K562 (cell line): ENCODE data around the gene ITGA2B. TPM values are rescaled to one million over a fixed set of nuclear protein-coding genes. Genes with fewer than 3 reads are reported as not detected.

Source experiments
- ATAC-seq: fragments of 200-7000 bp; cut with Tn5 transposase; 3 replicates; pipeline ENCODE4 v1.9.1; 2020; ENCODE audit warnings: moderate library complexity
- BruUV-seq: library from RNA; stranded (reverse); fragments of 400-500 nt; replicated peaks from 2 replicates; lab custom pipeline; 2021; lab: Mats Ljungman, UMichigan
- CTCF ChIA-PET: fragments of 300-600 bp; formaldehyde crosslinking; extraction: SDS; loops from one replicate; lab custom pipeline; 2021; ENCODE audit warnings: low intra/inter-chr PET ratio; lab: Yijun Ruan, JAX
- POLR2A ChIA-PET: fragments of 300-600, 350-650 bp; sonication (Branson Sonifier 250); formaldehyde crosslinking; extraction: SDS; loops from one replicate; lab custom pipeline; 2021; ENCODE audit warnings: antibody characterized with exemption, inconsistent platforms; lab: Yijun Ruan, JAX
- DNase-seq, 4 experiments: peaks; one replicate each; pipeline versions ENCODE4 v3.0.0 to v3.0.0-alpha.2; 2011 to 2018; ENCODE audit warnings: low spot score in 3 of 4, mixed read lengths in 3 of 4; ENCODE audit errors: extremely low read depth in 1 of 4
- FAIRE-seq: peaks from 2 replicates; lab custom pipeline; 2011; peaks lifted over from hg19 to GRCh38; lab: Jason Lieb, UNC
- H2AFZ ChIP-seq: 2 replicates; pipeline ENCODE4 v1.6.0; 2011; ENCODE audit warnings: low read depth, low read length, control low read depth, inconsistent platforms
- H3K27ac ChIP-seq: fragments of 200-600 bp; 3 replicates; pipeline ENCODE4 v1.8.0; 2011; ENCODE audit warnings: low read depth, mild to moderate bottlenecking, control low read depth, inconsistent platforms, low read length, moderate library complexity, mixed read lengths; ENCODE audit errors: extremely low read depth
- H3K27me3 ChIP-seq, 2 experiments: fragments of 300-600 bp in 1 of 2; 2 replicates in 1 of 2; 3 replicates in 1 of 2; pipeline versions ENCODE4 v1.6.0 to v1.8.0; 2011; ENCODE audit warnings: inconsistent platforms in 2 of 2, low read length in 2 of 2, mild to moderate bottlenecking in 1 of 2, mixed read lengths in 1 of 2, moderate library complexity in 1 of 2; ENCODE audit not compliant: control insufficient read depth in 2 of 2, insufficient read depth in 2 of 2
- H3K36me3 ChIP-seq: fragments of 300-600 bp; 3 replicates; pipeline ENCODE4 v1.8.0; 2011; ENCODE audit warnings: mild to moderate bottlenecking, low read length, inconsistent platforms; ENCODE audit not compliant: control insufficient read depth, insufficient read depth
- H3K4me1 ChIP-seq, 2 experiments: fragments of 200-600 bp in 1 of 2; replicated peaks in 1 of 2; 2 replicates in 1 of 2; 3 replicates in 1 of 2; pipeline versions ENCODE4 v1.5.1 to v1.8.0; 2011; ENCODE audit warnings: inconsistent platforms in 2 of 2, low read length in 2 of 2, mild to moderate bottlenecking in 1 of 2, mixed read lengths in 1 of 2, moderate library complexity in 1 of 2; ENCODE audit not compliant: control insufficient read depth in 2 of 2, insufficient read depth in 2 of 2
- H3K4me2 ChIP-seq: 2 replicates; pipeline ENCODE4 v1.6.1; 2011; ENCODE audit warnings: low read length, control low read depth, inconsistent platforms, mixed read lengths; ENCODE audit not compliant: insufficient read depth
- H3K4me3 ChIP-seq: fragments of 200-600 bp; sonication (generic), shearing (Covaris generic); 2 replicates; pipeline ENCODE4 v1.5.1; 2016; ENCODE audit warnings: control low read depth, inconsistent platforms
- H3K79me2 ChIP-seq: fragments of 200-600 bp; 3 replicates; pipeline ENCODE4 v1.8.0; 2011; ENCODE audit warnings: low read length, inconsistent platforms; ENCODE audit not compliant: control insufficient read depth, insufficient read depth
- H3K9ac ChIP-seq, 2 experiments: 2 replicates each; pipeline versions ENCODE4 v1.6.0 to v1.6.1; 2011; ENCODE audit warnings: low read depth in 2 of 2, low read length in 2 of 2, control low read depth in 1 of 2, inconsistent platforms in 1 of 2, mild to moderate bottlenecking in 1 of 2, mixed read lengths in 1 of 2; ENCODE audit not compliant: insufficient read depth in 1 of 2
- H3K9me1 ChIP-seq: one replicate; pipeline ENCODE4 v1.6.0; 2011; ENCODE audit warnings: inconsistent platforms, mild to moderate bottlenecking, low read length, moderate library complexity; ENCODE audit not compliant: control insufficient read depth, insufficient read depth
- H3K9me3 ChIP-seq: replicated peaks from 2 replicates; pipeline ENCODE4 v1.5.1; 2011; ENCODE audit warnings: low read depth, low read length, inconsistent platforms; ENCODE audit not compliant: control insufficient read depth, insufficient read depth
- H4K20me1 ChIP-seq: replicated peaks from 2 replicates; pipeline ENCODE4 v1.6.1; 2011; ENCODE audit warnings: low read length, inconsistent platforms, mixed read lengths; ENCODE audit not compliant: control insufficient read depth, insufficient read depth
- AFF4 ChIP-seq: sonication (generic); formaldehyde crosslinking; IDR thresholded peaks from 2 replicates; pipeline ENCODE4 v1.8.0; 2023; ENCODE audit warnings: mild to moderate bottlenecking, missing genetic modification reagents
- BHLHE40 ChIP-seq: IDR thresholded peaks from 2 replicates; pipeline ENCODE4 v1.6.1; 2011; ENCODE audit warnings: low read length, improper control_type of control experiment
- CREB3L1 ChIP-seq: fragments of 450-650 bp; IDR thresholded peaks from 2 replicates; pipeline ENCODE4 v1.6.1; 2014; ENCODE audit warnings: low read depth, mild to moderate bottlenecking, moderate library complexity, borderline replicate concordance
- ETV6 ChIP-seq, 3 experiments: fragments of 150-350 bp in 1 of 3; sonication (generic) in 1 of 3; formaldehyde crosslinking in 1 of 3; IDR thresholded peaks; 2 replicates each; pipeline versions ENCODE4 v1.6.1 to v1.8.0; 2014 to 2022; ENCODE audit warnings: borderline replicate concordance in 2 of 3, low read depth in 2 of 3, antibody characterized with exemption in 1 of 3, low read length in 1 of 3, mild to moderate bottlenecking in 1 of 3, missing genetic modification reagents in 1 of 3
- HNRNPL ChIP-seq: fragments of 200-400 bp; formaldehyde crosslinking; IDR thresholded peaks from 2 replicates; pipeline ENCODE4 v1.6.1; 2017; ENCODE audit warnings: low read depth, mild to moderate bottlenecking, low read length
- L3MBTL2 ChIP-seq: fragments of 450-650 bp; IDR thresholded peaks from 2 replicates; pipeline ENCODE4 v1.6.1; 2016; ENCODE audit warnings: mild to moderate bottlenecking, moderate library complexity
- NFYB ChIP-seq: IDR thresholded peaks from 2 replicates; pipeline ENCODE4 v1.6.1; 2011; ENCODE audit warnings: mild to moderate bottlenecking, moderate library complexity; ENCODE audit not compliant: insufficient read length; ENCODE audit errors: extremely low read depth
- PCBP2 ChIP-seq: fragments of 200-400 bp; formaldehyde crosslinking; IDR thresholded peaks from 2 replicates; pipeline ENCODE4 v1.6.1; 2018; ENCODE audit warnings: low read length, low read depth, mild to moderate bottlenecking, moderate library complexity; ENCODE audit not compliant: poor library complexity, severe bottlenecking
- POLR2B ChIP-seq: fragments of 450-650 bp; IDR thresholded peaks from 2 replicates; pipeline ENCODE4 v1.6.1; 2018; ENCODE audit warnings: low read depth; ENCODE audit not compliant: partially characterized antibody
- SNAPC5 ChIP-seq: fragments of 250-450 bp; sonication (Bioruptor Pico); IDR thresholded peaks from 2 replicates; pipeline ENCODE4 v1.8.0; 2021; ENCODE audit warnings: moderate library complexity, mild to moderate bottlenecking, inconsistent platforms
- ZBTB26 ChIP-seq: fragments of 450-650 bp; formaldehyde crosslinking; IDR thresholded peaks from 2 replicates; pipeline ENCODE4 v1.4.0; 2022; ENCODE audit warnings: missing genetic modification characterization
- ZNF239 ChIP-seq: fragments of 250-450 bp; sonication (Bioruptor Pico); IDR thresholded peaks from 2 replicates; pipeline ENCODE4 v1.4.0; 2020; ENCODE audit warnings: mild to moderate bottlenecking
- WGBS: fragments of 100-300 bp; shearing (Covaris generic); methylation state at CpG from one replicate; pipeline ENCODE4 v1.1.6; 2016; ENCODE audit warnings: low coverage, mixed read lengths; ENCODE audit not compliant: insufficient coverage; ENCODE audit errors: missing lambda C conversion rate; 5-methylcytosine and 5-hydroxymethylcytosine counted together
- in situ Hi-C: fragments of 300-500 bp; cut with MboI; formaldehyde crosslinking; loops from 4 replicates; pipeline ENCODE4 v1.15.0; 2018; ENCODE audit warnings: inconsistent platforms, mixed read lengths
- intact Hi-C: fragments of 100-400 bp; cut with micrococcal nuclease; formaldehyde crosslinking; loops from 2 replicates; pipeline ENCODE4 v1.14.2; 2022
- polyA plus RNA-seq, 8 experiments: library from polyadenylated mRNA; depleted of rRNA in 4 of 8; stranded (reverse) in 5 of 8; unstranded in 3 of 8; fragments of >200 nt; fragmentation: Nextera tagmentation in 2 of 8; fragmentation: Illumina TruSeq in 1 of 8; extraction: Ambion mirVana in 2 of 8; extraction: Trizol in 1 of 8; gene quantifications; 2 replicates each; pipeline versions ENCODE4 v1.2.1 to v1.2.3, GENCODE V29; 2011 to 2014; ENCODE audit warnings: inconsistent platforms in 1 of 8, missing spikeins in 1 of 8
- total RNA-seq, 7 experiments: library from RNA; depleted of rRNA in 6 of 7; stranded (reverse); fragments of >200 nt in 6 of 7; fragmentation: Illumina TruSeq in 2 of 7; extraction: Trizol in 2 of 7; gene quantifications; 2 replicates each; pipeline versions ENCODE4 v1.2.1 to v1.2.3, GENCODE V29; 2011 to 2021; ENCODE audit warnings: low replicate concordance in 1 of 7

The ITGA2B gene
- total and polyA plus RNA-seq, 9 of the 15 experiments (the other 6 are each of a cell fraction or from before 2014, with no cell fraction given) = 1.1 to 26.4 (median 5.6) TPM

GRCh38 chr17:44334727-44335126 is 54.7 kb downstream of the ITGA2B start (continued):
- TF ChIP-seq ZBTB26 (CRISPR knock-in tag) (no peak), ZNF239 (CRISPR knock-in tag) (no peak)

GRCh38 chr17:44334315-44334714 is 55.1 kb downstream of the ITGA2B start:
- H3K36me3 ChIP-seq = no peaks in the 10 kb centered on the region
- peaks cover 2 to 3% of the 10 kb centered on the region in 2 experiments; a peak in 4 of 5 replicates for H3K4me1 ChIP-seq
- no peak overlapping the region for H2AFZ ChIP-seq
- CTCF ChIA-PET = interaction anchor here (0.7 kb wide), 1 partner anchor 117 kb away, joined by 3 read pairs; no protein-coding TSS in a partner anchor
- WGBS = 11% methylated on average over 2 of the region's 2 CpGs
- no peaks in the 10 kb centered on the region for H3K27me3 ChIP-seq
- no peak overlapping the region; a peak in 1 of 4 replicates for H3K9ac ChIP-seq
- H3K4me3 ChIP-seq = no peak overlapping the region
- no TSS peak for BruUV-seq
- DNase-seq = no peak
- H3K4me2 ChIP-seq = no peak overlapping the region
- H3K27ac ChIP-seq = no peak overlapping the region
- no peaks in the 10 kb centered on the region for H3K9me1 ChIP-seq
- intact Hi-C loops = no loop called here
- FAIRE-seq = no peak
- no peaks in the 10 kb centered on the region for H3K79me2 ChIP-seq
- no peaks in the 10 kb centered on the region for H3K9me3 ChIP-seq
- ATAC-seq = no peak
- POLR2A ChIA-PET = interaction anchor here (0.9 to 1.0 kb wide), 2 partner anchors 18 to 127 kb away, joined by 3 to 6 read pairs; no protein-coding TSS in a partner anchor
- no peaks in the 10 kb centered on the region for H4K20me1 ChIP-seq
- in situ Hi-C loops = loop anchor here (25.0 kb wide), 1 partner anchor 397 kb away; the partner anchor contains the start of gene PPY
- TF ChIP-seq AFF4 (CRISPR knock-in tag) (no peak), SNAPC5 (CRISPR knock-in tag) (no peak), NFYB (no peak), POLR2B (no peak), PCBP2 (no peak), HNRNPL (no peak), BHLHE40 (no peak), ETV6 (IDR thresholded peaks at IDR 0.05; ENCODE audit: borderline replicate concordance in 1 of 2, low read depth in 2 of 2, low read length in 1 of 2) (no peak), ETV6 (CRISPR knock-in tag; IDR thresholded peaks at IDR 0.05; ENCODE audit: borderline replicate concordance) (no peak), L3MBTL2 (no peak), CREB3L1 (no peak)
